Mucosa of descending colon (tissue), 3 donors: ENCODE measurements around the gene SDHA. TPM values are rescaled to one million over a fixed set of nuclear protein-coding genes. Genes with fewer than 3 reads are reported as not detected.
A peak's percentile ranks its signal among the peaks of the same experiment; 100 is the strongest.
"Not testable (repeated sequence)": the region's sequence is repeated elsewhere in the genome, so short reads cannot be mapped to it uniquely, and the experiment has no call there.

Experiments used
- ATAC-seq: fragments of 200-7000 bp; cut with Tn5 transposase; one replicate; pipeline ENCODE4 v1.9.1; 2020; ENCODE audit warnings: mild to moderate bottlenecking, moderate library complexity
- DNase-seq, 3 donors: peaks; one replicate each; pipeline ENCODE4 v3.0.0-alpha.2; 2020
- H3K36me3 ChIP-seq: fragments of 200-600 bp; one replicate; pipeline ENCODE4 v1.8.0; 2021; ENCODE audit warnings: low read depth, mild to moderate bottlenecking
- H3K4me1 ChIP-seq: fragments of 200-600 bp; one replicate; pipeline ENCODE4 v1.8.0; 2021; ENCODE audit warnings: low read depth, mild to moderate bottlenecking
- H3K4me3 ChIP-seq: fragments of 200-600 bp; one replicate; pipeline ENCODE4 v1.8.0; 2021; ENCODE audit warnings: mild to moderate bottlenecking
- H3K9me3 ChIP-seq: fragments of 200-600 bp; one replicate; pipeline ENCODE4 v1.8.0; 2021; ENCODE audit warnings: mild to moderate bottlenecking
- CTCF ChIP-seq: fragments of 200-600 bp; IDR thresholded peaks from one replicate; pipeline ENCODE4 v1.8.0; 2022; ENCODE audit warnings: antibody characterized with exemption, mild to moderate bottlenecking
- intact Hi-C, 2 donors: fragments of 100-400 bp; cut with DNase I in 1 of 2; cut with micrococcal nuclease in 1 of 2; formaldehyde crosslinking; loops; one replicate each; pipeline versions ENCODE4 v1.11.0 to v1.11.1; 2022; cut with DNase I, micrococcal nuclease
- total RNA-seq, 3 donors: library from RNA; stranded (reverse); fragmentation: NEBNext Ultra II Directional in 2 of 3; extraction: Animal tissue kit (Norgen Biotek cat#: 25700) in 2 of 3; gene quantifications; one replicate each; pipeline versions ENCODE4 v1.2.1 to v1.2.4, GENCODE V29; 2021 to 2023
- donor health status: DM: no; HTN: no; CAD: no; lungs with moderate emphysema.
- donor health status: DM: no; HTN: no; CAD: no.
- donor health status: DM: no; HTN: yes; CAD: no.

SDHA gene
- total RNA-seq, 3 donors from 2014 or later: 223 to 322 (median 249) TPM

- DNase-seq (no peak), ATAC-seq (no peak)
- Histone ChIP-seq H3K36me3 (no peaks in the 10 kb centered on the region), H3K9me3 (no peaks in the 10 kb centered on the region), H3K4me1 (no peaks in the 10 kb centered on the region), H3K4me3 (no peak overlapping the region)
- intact Hi-C loops: no loop called here
- TF ChIP-seq CTCF: no peak
Measured at GRCh38 chr5:264338-264737, 46.2 kb downstream of the SDHA start.

GRCh38 chr5:266311-267026 is 48.3 kb downstream of the SDHA start:
- H3K4me3 ChIP-seq, DNase-seq, intact Hi-C loops, ATAC-seq, H3K4me1 ChIP-seq, H3K9me3 ChIP-seq, H3K36me3 ChIP-seq: not testable (repeated sequence)

GRCh38 chr5:267716-268115 is 49.6 kb downstream of the SDHA start:
- H3K36me3 ChIP-seq: peaks cover 4% of the 10 kb centered on the region
- TF ChIP-seq CTCF: no peak
- intact Hi-C loops: no loop called here
- DNase-seq (no peak), ATAC-seq (no peak)
- no peaks in the 10 kb centered on the region for H3K9me3 ChIP-seq
- H3K4me1 ChIP-seq: peaks cover 7% of the 10 kb centered on the region
- H3K4me3 ChIP-seq: no peak overlapping the region

GRCh38 chr5:270340-270739 is 52.2 kb downstream of the SDHA start:
- no peak overlapping the region for H3K4me3 ChIP-seq

GRCh38 chr5:271828-272167 is 53.7 kb downstream of the SDHA start:
- intact Hi-C loops, DNase-seq, H3K36me3 ChIP-seq, H3K4me1 ChIP-seq, H3K9me3 ChIP-seq: not testable (repeated sequence)
- peak; percentile 21 for ATAC-seq
- H3K4me3 ChIP-seq: peak overlapping the region; percentile 96

More at GRCh38 chr5:270340-270739, 52.2 kb downstream of the SDHA start:
- Histone ChIP-seq H3K9me3 (no peaks in the 10 kb centered on the region), H3K4me1 (peaks cover 9% of the 10 kb centered on the region), H3K36me3 (peaks cover 4% of the 10 kb centered on the region)
- TF ChIP-seq CTCF: no peak
- DNase-seq (peak in 2 of 3 donors; percentile 21 to 53), ATAC-seq (no peak)
- intact Hi-C loops: no loop called here

- DNase-seq, H3K4me3 ChIP-seq, ATAC-seq, H3K9me3 ChIP-seq, H3K36me3 ChIP-seq, intact Hi-C loops: not testable (repeated sequence)
- peaks cover 11% of the 10 kb centered on the region for H3K4me1 ChIP-seq
Measured at GRCh38 chr5:273091-273490, 55.0 kb downstream of the SDHA start.

- H3K36me3 ChIP-seq, H3K4me3 ChIP-seq, ATAC-seq, DNase-seq, H3K9me3 ChIP-seq, intact Hi-C loops: not testable (repeated sequence)
- H3K4me1 ChIP-seq: peaks cover 11% of the 10 kb centered on the region
Measured at GRCh38 chr5:273491-273890, 55.4 kb downstream of the SDHA start.

- H3K36me3 ChIP-seq, ATAC-seq, intact Hi-C loops, DNase-seq, H3K9me3 ChIP-seq, H3K4me3 ChIP-seq: not testable (repeated sequence)
- H3K4me1 ChIP-seq: peaks cover 11% of the 10 kb centered on the region
Measured at GRCh38 chr5:274346-274745, 56.2 kb downstream of the SDHA start.
